HG03066 (cell line): ENCODE measurements around the gene INPP4B.
"Not testable (repeated sequence)": the region's sequence is repeated elsewhere in the genome, so short reads cannot be mapped to it uniquely, and the experiment has no call there.

Experiments
- ATAC-seq: cut with Tn5 transposase; IDR thresholded peaks from one replicate; pipeline ENCODE4 v1.9.1; 2021; ENCODE audit warnings: low read depth; ENCODE audit not compliant: unreplicated experiment

INPP4B gene

GRCh38 chr4:142554412-142554811 is 291.7 kb downstream of the INPP4B start:
- ATAC-seq: no peak

GRCh38 chr4:142551517-142552305 is 294.4 kb downstream of the INPP4B start:
- ATAC-seq: no peak

- ATAC-seq: no peak
Observed at GRCh38 chr4:142550965-142551364, 295.1 kb downstream of the INPP4B start.

- ATAC-seq: no peak
Observed at GRCh38 chr4:142549726-142550463, 296.2 kb downstream of the INPP4B start.

DNA sequence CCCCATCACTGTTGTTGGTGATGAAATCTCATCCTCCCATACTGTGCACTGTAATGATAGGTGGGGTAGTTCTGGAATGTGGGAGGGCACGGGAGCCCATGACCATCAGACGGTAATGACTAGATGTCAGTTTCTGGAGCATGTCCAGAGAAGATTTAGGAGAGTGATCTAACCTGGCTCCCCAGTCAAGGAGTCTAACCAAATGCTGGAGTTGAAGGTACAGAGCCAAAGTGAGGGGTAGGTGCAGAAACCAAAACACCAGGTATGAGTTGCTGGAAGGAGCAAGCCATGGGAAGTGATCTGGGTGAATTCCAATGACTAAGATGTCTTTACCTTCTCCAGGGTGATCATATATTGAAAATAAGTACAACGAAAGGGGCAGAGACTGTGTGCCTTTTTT is 296.9 kb downstream of the INPP4B start:
- ATAC-seq: no peak

GRCh38 chr4:142548491-142548890 is 297.6 kb downstream of the INPP4B start:
- ATAC-seq: no peak

- no peak for ATAC-seq
Observed at GRCh38 chr4:142547974-142548373, 298.1 kb downstream of the INPP4B start.

DNA sequence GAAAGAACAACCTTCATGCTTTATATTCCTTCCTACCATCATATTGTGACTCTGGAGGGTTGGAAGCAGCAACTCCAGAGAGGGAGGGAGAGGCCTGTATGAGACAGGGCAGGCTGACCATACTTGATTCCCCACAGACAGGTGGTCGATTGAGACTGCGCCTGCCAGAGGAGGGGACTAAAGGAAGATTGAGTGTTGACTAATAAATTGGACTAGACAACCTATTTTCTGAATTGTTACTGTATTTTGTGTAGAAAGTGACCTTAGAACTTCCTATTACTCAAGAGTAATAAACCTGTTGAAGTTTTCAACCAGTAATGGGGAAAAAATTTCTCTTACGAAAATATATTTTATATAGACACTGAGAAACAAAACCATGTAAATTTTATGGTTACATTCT is 301.5 kb downstream of the INPP4B start:
- no peak for ATAC-seq

DNA sequence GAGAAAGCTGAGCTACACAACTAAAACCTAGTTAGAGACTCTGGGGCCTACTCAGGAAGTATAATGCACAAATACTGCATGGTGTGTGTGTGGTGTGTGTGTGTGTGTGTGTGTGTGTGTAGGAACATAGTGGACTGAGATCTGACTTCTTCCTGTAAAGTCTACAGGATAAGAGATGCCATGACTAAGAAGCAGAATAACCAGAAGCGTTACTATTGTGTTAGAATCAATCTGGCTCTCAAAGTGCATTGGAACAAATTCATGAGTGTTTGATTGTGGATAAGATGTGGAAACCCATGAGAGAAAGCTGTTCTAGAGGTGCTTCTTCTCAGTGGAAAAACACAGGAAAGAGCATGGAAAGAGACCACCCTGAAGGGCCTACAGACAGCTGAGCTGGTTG is 302.1 kb downstream of the INPP4B start:
- no peak for ATAC-seq

GRCh38 chr4:142540483-142540804 is 305.7 kb downstream of the INPP4B start:
- no peak for ATAC-seq

DNA sequence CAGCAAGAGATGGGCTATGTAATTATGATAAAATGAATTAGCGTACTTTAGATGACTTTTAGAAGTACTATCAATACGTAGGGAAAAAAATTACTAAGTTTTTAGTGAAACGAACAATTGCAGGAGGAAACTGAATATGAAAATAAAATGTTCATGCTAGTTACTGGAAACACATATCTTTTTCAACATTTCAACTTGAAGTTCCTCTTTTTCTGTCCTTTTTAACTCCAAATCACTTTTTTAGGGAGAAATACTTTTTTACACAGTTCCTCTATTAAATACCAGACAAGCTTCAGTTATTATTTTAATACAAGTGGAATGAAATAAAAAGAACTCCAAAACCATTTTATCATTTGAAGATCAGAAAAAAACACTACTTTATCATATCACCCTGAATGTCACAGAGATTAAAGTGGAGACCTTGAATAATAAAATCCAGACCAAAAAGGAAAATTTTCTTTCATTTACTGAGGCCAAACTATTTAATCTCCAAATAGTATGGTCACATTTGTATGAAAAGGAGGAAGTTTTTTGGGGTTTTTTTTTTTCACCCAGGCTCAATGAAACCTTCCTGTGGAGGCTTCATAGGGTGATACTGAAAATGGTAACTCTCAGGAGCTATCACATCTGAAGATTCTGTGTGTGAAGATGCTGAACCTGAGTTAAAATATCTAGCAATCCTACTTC is 306.2 kb downstream of the INPP4B start:
- no peak for ATAC-seq

- ATAC-seq: no peak
Observed at GRCh38 chr4:142535009-142535408, 311.1 kb downstream of the INPP4B start.

DNA sequence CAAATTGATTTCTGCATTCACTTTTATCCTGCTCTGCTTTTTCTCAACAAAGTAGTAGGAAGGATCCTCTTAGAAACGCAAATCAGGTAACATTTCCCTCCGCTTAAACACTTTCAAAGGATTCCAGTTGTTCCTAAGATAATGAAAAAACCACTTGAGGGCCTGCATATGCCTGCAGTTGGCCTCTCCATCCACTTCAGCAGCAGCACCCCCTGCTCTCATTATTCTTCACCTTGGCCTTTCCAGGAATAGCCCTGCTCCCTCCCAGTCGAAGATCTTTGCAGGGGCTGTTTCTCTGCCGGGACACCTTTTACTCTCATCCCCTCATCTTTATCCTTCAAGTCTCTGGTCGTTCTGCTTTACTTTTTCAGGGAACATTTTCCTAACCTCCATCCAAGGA is 314.0 kb downstream of the INPP4B start:
- ATAC-seq: no peak

DNA sequence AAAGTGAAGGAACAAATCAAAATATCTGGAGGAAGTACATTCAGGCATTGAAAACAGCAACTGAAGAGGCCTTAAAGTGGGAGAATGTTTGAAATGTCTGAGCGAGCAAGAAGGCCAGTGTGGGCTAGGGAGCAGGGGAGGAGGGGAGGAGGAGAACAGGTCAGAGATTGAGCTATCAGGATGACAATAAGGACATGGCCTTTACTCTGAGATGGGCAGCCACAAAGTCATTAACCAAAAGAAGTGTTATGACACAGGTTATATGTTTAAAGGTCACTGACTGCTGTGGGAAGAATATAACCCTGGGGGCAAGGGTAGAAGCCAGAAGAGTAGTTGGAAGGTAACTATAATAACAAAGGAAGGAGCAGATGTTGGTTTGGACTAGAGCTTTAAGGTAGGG is 315.4 kb downstream of the INPP4B start:
- no peak for ATAC-seq

- no peak for ATAC-seq
Observed at GRCh38 chr4:142528433-142528832, 317.7 kb downstream of the INPP4B start.

DNA sequence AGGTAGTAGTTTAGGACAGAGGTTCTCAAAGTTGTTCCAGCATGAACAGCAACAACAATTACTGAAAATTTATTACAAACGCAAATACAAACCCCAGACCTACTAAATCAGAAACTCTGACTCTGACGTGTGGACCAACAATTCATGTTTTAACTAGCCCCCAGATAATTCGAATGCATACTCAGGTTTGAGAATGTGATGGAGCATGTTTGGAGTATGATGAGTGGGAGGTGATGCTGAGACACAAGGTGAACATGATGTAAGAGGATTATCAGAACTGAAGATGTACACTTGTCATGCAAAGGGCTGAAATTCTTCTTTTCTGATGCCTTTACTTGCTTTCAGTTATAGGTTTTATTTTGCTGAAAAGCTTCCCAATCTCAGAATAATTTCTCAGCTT is 323.0 kb downstream of the INPP4B start:
- no peak for ATAC-seq

DNA sequence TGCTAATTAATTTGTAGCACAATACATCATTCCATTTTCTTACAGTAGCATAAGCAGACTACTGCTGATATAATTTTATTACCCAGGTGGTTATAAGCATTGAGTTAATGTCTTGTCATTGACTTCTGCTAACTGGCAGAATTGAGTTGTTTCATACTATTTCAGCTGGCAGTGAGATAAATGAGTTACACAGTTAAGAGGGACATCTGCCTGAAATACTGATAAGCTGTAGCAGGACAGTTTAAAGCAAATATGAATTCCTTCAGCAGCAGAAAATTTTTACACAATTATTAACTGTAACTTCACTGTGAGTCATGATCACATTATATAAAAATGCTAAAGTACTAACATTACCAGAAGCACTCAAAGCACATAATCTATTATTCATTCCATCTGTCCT is 326.8 kb downstream of the INPP4B start:
- ATAC-seq: no peak

GRCh38 chr4:142516686-142517526 is 329.2 kb downstream of the INPP4B start:
- no peak for ATAC-seq

- no peak for ATAC-seq
Observed at GRCh38 chr4:142512161-142512560, 333.9 kb downstream of the INPP4B start.

DNA sequence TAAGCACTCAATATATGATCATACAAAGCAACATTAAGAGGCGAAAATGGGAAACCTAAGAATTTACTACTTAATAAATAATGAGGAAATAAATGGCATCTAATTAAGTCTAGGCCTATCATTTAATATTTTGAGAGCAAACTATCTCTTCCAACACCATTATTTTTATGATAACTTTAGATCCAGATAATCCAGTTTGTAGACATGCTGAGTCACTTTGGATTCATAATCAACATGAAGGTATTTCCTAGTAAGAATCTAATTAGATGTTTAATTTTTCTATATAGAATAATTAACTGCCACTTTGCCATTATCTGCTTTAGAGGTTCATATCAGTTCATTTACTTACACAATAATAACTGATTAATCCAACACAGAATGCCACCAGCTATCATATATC is 336.2 kb downstream of the INPP4B start:
- no peak for ATAC-seq

GRCh38 chr4:142509381-142509780 is 336.7 kb downstream of the INPP4B start:
- ATAC-seq: not testable (repeated sequence)
